ENCODE measurements around the gene GPR157.

GPR157 gene

GRCh38 chr1:9128520-9129265, at the start of gene GPR157:
Gene GPR157, minus strand, starts transcription at chr1:9129102. Its CDS starts 75 bp downstream, at chr1:9129027.
- peak; percentile 81 for DNase-seq (ENCODE audit: low read depth)
- peak; percentile 36 for TF ChIP-seq POLR2A (IDR thresholded peaks at IDR 0.05; ENCODE audit: extremely low read depth, insufficient read length)
- no peak for TF ChIP-seq MAX (IDR thresholded peaks at IDR 0.05; ENCODE audit: low read depth, low read length)
- H3K4me3 ChIP-seq (ENCODE audit: low read depth, low read length): peak within 1 kb of the TSS; percentile 44

- no peak overlapping the region for H3K4me3 ChIP-seq (ENCODE audit: low read depth, low read length)
- no peak for DNase-seq (ENCODE audit: low read depth)
- TF ChIP-seq POLR2A (IDR thresholded peaks at IDR 0.05; ENCODE audit: extremely low read depth, insufficient read length) (no peak), MAX (IDR thresholded peaks at IDR 0.05; ENCODE audit: low read depth, low read length) (no peak), CTCF (IDR thresholded peaks at IDR 0.05; ENCODE audit: low read depth, low read length) (no peak), MYC (IDR thresholded peaks at IDR 0.05; ENCODE audit: low read depth, low read length) (no peak)
These were observed 45.9 kb upstream of the GPR157 start for GRCh38 chr1:9174762-9175161.

- peak; percentile 22 for DNase-seq (ENCODE audit: low read depth)
- TF ChIP-seq MYC (IDR thresholded peaks at IDR 0.05; ENCODE audit: low read depth, low read length) (no peak), POLR2A (IDR thresholded peaks at IDR 0.05; ENCODE audit: extremely low read depth, insufficient read length) (no peak), MAX (IDR thresholded peaks at IDR 0.05; ENCODE audit: low read depth, low read length) (no peak), CTCF (IDR thresholded peaks at IDR 0.05; ENCODE audit: low read depth, low read length) (no peak)
- no peak overlapping the region for H3K4me3 ChIP-seq (ENCODE audit: low read depth, low read length)
These were observed 45.3 kb upstream of the GPR157 start for GRCh38 chr1:9174243-9174642.

GRCh38 chr1:9169601-9170137, 40.8 kb upstream of the GPR157 start:
- H3K4me3 ChIP-seq (ENCODE audit: low read depth, low read length): no peak overlapping the region
- TF ChIP-seq MYC (IDR thresholded peaks at IDR 0.05; ENCODE audit: low read depth, low read length): no peak
- no peak for TF ChIP-seq POLR2A (IDR thresholded peaks at IDR 0.05; ENCODE audit: extremely low read depth, insufficient read length)
- no peak for TF ChIP-seq MAX (IDR thresholded peaks at IDR 0.05; ENCODE audit: low read depth, low read length)
- no peak for TF ChIP-seq CTCF (IDR thresholded peaks at IDR 0.05; ENCODE audit: low read depth, low read length)
- no peak for DNase-seq (ENCODE audit: low read depth)

- TF ChIP-seq MAX (IDR thresholded peaks at IDR 0.05; ENCODE audit: low read depth, low read length) (no peak), POLR2A (IDR thresholded peaks at IDR 0.05; ENCODE audit: extremely low read depth, insufficient read length) (no peak), MYC (IDR thresholded peaks at IDR 0.05; ENCODE audit: low read depth, low read length) (no peak), CTCF (IDR thresholded peaks at IDR 0.05; ENCODE audit: low read depth, low read length) (no peak)
- no peak for DNase-seq (ENCODE audit: low read depth)
- no peak overlapping the region for H3K4me3 ChIP-seq (ENCODE audit: low read depth, low read length)
These were observed 38.7 kb upstream of the GPR157 start for GRCh38 chr1:9167638-9168037.
